ENCODE results near the gene KRT80. TPM values are rescaled to one million over a fixed set of nuclear protein-coding genes. Genes with fewer than 3 reads are reported as not detected.

KRT80 gene
- total RNA-seq, 4 donors from 2014 or later: 1.1 TPM; not detected in 3

DNA sequence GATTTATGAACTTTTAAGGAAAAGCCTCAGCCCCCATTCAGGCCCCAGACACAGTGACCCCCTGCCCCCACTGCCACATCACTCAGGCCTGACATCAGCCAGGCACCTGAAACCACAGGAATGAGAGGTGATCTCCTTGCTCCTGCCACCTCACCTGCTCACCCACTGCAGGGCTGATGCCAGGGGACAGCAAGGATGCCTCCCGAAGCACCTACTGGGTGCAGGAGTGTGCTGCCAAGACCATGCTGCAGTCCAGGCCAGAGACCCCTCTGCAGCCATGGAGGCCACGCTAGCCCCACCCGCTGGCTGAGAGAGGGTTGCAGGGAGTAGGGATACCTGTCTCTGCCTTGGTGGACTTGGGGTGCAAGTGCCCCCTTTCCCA, 22.6 kb upstream of the KRT80 start:
- no peaks in the 10 kb centered on the region for H3K36me3 ChIP-seq
- H3K4me3 ChIP-seq: no peak overlapping the region
- peak in 1 of 4 experiments; percentile 23 for TF ChIP-seq CTCF (IDR thresholded peaks at IDR 0.05)
- no peak for TF ChIP-seq POLR2A (IDR thresholded peaks at IDR 0.05)
- no peak overlapping the region for H3K27ac ChIP-seq
- H3K4me1 ChIP-seq: peaks cover 0 to 4% of the 10 kb centered on the region in 2 donors
- DNase-seq: no peak
- H3K27me3 ChIP-seq: no peaks in the 10 kb centered on the region
- no peaks in the 10 kb centered on the region for H3K9me3 ChIP-seq
- intact Hi-C loops (cut with DNase I; ENCODE audit: low total_unique reads): loop anchor here (5.0 kb wide), 1 partner anchor 57 kb away; no protein-coding TSS in a partner anchor

- Histone ChIP-seq H3K27ac (no peak overlapping the region), H3K4me1 (peaks cover 0 to 4% of the 10 kb centered on the region in 2 donors), H3K4me3 (no peak overlapping the region), H3K9me3 (no peaks in the 10 kb centered on the region), H3K27me3 (no peaks in the 10 kb centered on the region), H3K36me3 (no peaks in the 10 kb centered on the region)
- TF ChIP-seq CTCF (IDR thresholded peaks at IDR 0.05) (peak; percentile 73 to 96 (median 88)), POLR2A (IDR thresholded peaks at IDR 0.05) (no peak)
- intact Hi-C loops (cut with DNase I; ENCODE audit: low total_unique reads): loop anchor here (5.0 kb wide), 1 partner anchor 56 kb away; no protein-coding TSS in a partner anchor
- DNase-seq: peak in 1 of 2 donors; percentile 59
Observed at GRCh38 chr12:52213564-52214420, 22.0 kb upstream of the KRT80 start.

DNA sequence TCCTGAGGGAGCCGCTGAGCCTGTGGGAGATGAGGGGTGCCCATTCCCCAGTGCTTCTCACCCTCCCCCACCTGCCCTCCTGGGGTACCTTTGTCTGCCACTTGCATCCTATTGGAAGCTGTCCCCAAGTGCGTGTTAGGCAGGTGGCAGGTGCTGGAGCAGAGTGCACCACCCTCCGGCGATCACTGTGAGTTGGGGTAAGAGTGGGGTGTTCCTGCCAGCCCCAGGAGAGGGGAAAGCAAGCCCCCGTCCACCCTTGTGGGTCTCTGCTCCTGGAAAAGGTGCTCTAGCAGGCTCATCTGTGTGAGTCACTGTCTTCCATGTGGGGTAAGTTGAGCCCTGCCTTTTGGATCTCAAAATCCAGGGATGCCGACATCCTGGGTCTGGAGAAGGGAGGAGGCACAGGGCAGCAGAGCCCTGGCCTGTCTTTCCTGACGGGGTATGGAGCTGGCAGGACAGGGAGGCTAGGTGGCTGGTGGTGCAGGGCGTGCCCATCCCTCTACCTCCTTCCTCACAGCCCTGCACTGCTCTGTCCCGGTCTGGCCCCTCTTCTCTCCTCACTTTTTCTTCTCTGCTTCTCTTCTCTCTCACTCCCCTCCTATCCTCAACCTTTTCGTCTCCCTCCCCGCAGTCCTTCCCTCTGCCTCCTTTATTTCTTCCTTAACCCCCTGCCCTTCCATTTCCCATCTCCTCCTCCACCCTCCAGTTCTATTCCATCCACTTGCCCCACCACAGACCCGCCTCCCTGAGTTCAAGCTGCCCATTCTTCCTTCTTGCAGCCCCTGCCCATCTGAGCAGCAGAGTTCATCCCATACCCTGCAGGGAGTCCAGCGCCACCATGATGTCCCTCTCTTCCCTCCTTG, 21.1 kb upstream of the KRT80 start:
- TF ChIP-seq POLR2A (IDR thresholded peaks at IDR 0.05) (no peak), CTCF (IDR thresholded peaks at IDR 0.05) (no peak)
- peaks cover 0 to 4% of the 10 kb centered on the region in 2 donors for H3K4me1 ChIP-seq
- no peaks in the 10 kb centered on the region for H3K27me3 ChIP-seq
- no peaks in the 10 kb centered on the region for H3K36me3 ChIP-seq
- intact Hi-C loops (cut with DNase I; ENCODE audit: low total_unique reads): loop anchor here (5.0 kb wide), 1 partner anchor 56 kb away; no protein-coding TSS in a partner anchor
- no peak overlapping the region for H3K4me3 ChIP-seq
- DNase-seq: no peak
- H3K9me3 ChIP-seq: no peaks in the 10 kb centered on the region
- H3K27ac ChIP-seq: no peak overlapping the region

DNA sequence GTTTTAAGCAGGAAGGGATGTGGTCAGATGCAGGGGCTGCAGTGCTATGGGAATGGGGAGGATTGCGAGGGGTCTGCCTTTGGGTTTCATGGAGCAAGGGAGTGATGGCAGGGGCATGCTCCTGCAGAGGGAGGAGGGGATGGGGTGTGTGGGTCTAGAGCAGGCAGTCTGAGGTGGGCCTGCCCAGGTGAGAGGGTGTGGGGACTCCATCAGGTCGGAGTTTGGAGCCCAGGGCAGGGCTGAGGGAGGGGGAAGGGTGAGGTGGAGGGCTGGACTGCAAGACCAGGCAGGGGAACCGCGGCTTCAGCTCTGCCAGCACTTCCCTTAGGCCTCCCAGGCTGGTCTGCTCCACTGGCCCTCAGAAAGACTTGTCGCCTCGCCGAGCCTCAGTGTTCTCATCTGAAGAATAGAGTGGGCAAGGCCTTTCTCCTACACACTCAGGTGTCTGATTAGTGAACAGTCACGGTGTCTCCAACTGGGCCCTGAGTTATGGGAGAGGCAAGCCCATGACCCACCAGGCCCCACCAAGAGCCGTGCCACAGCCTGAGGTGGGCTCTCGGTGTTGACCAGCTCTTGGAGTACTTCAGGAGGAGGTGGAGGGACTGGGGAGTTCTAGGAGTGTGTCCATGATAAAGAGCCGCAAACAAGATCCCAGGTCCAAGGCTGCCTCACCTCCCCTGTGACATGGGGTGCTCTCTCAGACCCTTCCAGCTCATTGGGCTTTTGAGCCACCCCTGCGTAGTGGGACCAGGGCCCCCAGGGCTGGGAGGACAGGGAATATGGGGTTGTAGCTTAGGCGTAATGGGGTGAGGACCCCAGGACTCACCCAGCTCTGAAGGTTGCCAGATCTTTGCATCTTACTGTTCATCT, 20.1 kb upstream of the KRT80 start:
- no peak for TF ChIP-seq POLR2A (IDR thresholded peaks at IDR 0.05)
- no peak for TF ChIP-seq CTCF (IDR thresholded peaks at IDR 0.05)
- intact Hi-C loops (cut with DNase I; ENCODE audit: low total_unique reads): loop anchor here (5.0 kb wide), 1 partner anchor 55 kb away; no protein-coding TSS in a partner anchor
- no peak overlapping the region for H3K27ac ChIP-seq
- no peaks in the 10 kb centered on the region for H3K36me3 ChIP-seq
- no peaks in the 10 kb centered on the region for H3K9me3 ChIP-seq
- no peak for DNase-seq
- no peak overlapping the region for H3K4me3 ChIP-seq
- H3K27me3 ChIP-seq: no peaks in the 10 kb centered on the region
- peaks cover 0 to 4% of the 10 kb centered on the region in 2 donors for H3K4me1 ChIP-seq

All from uterus (tissue), 4 donors.